Suprapubic skin (tissue), 4 donors: ENCODE data around the gene RXFP2. TPM values are rescaled to one million over a fixed set of nuclear protein-coding genes. Genes with fewer than 3 reads are reported as not detected.

Experiments
- DNase-seq, 2 donors: peaks; one replicate each; pipeline ENCODE4 v3.0.0-alpha.2; 2019; ENCODE audit warnings: low spot score in 2 of 2
- H3K27ac ChIP-seq: fragments of 200-600 bp; sonication (generic); one replicate; pipeline ENCODE4 v1.5.1; 2019
- H3K27me3 ChIP-seq: fragments of 200-600 bp; sonication (generic); one replicate; pipeline ENCODE4 v1.5.1; 2019
- H3K36me3 ChIP-seq: fragments of 200-600 bp; sonication (generic); one replicate; pipeline ENCODE4 v1.5.1; 2019
- H3K4me1 ChIP-seq: fragments of 200-600 bp; sonication (generic); one replicate; pipeline ENCODE4 v1.5.1; 2019
- H3K4me3 ChIP-seq: fragments of 200-600 bp; sonication (generic); one replicate; pipeline ENCODE4 v1.5.1; 2019; ENCODE audit warnings: mild to moderate bottlenecking
- H3K9me3 ChIP-seq: fragments of 200-600 bp; sonication (generic); one replicate; pipeline ENCODE4 v1.5.1; 2019
- EP300 ChIP-seq: sonication (generic); formaldehyde crosslinking; IDR thresholded peaks from one replicate; pipeline ENCODE4 v1.6.1; 2017; ENCODE audit warnings: antibody characterized with exemption
- POLR2A ChIP-seq, 2 donors: fragments of 450-650 bp; IDR thresholded peaks; one replicate each; pipeline ENCODE4 v1.6.1; 2017; ENCODE audit warnings: antibody characterized with exemption in 2 of 2, mild to moderate bottlenecking in 2 of 2, moderate library complexity in 2 of 2
- POLR2AphosphoS5 ChIP-seq, 3 donors: sonication (generic); formaldehyde crosslinking; IDR thresholded peaks; one replicate each; pipeline ENCODE4 v1.6.1; 2017; ENCODE audit warnings: antibody characterized with exemption in 3 of 3
- WGBS: methylation state at CpG from one replicate; pipeline ENCODE4 v1.1.5; 2018; 5-methylcytosine and 5-hydroxymethylcytosine counted together
- total RNA-seq, 4 donors: library from RNA; depleted of rRNA; stranded (reverse); fragments of >200 nt; gene quantifications; one replicate each; pipeline ENCODE4 v1.1.0, GENCODE V29; 2016
- TF ChIP-seq, protein P1 (sequence below), 2 donors: fragments of 200-600 bp in 1 of 2; fragments of 450-650 bp in 1 of 2; sonication (generic) in 1 of 2; IDR thresholded peaks; one replicate each; pipeline ENCODE4 v1.5.1; 2016 to 2019; ENCODE audit warnings: antibody characterized with exemption in 2 of 2, mild to moderate bottlenecking in 1 of 2, moderate library complexity in 1 of 2

Gene RXFP2
- total RNA-seq, 4 donors from 2014 or later = 0.25 TPM; not detected in 3

DNA sequence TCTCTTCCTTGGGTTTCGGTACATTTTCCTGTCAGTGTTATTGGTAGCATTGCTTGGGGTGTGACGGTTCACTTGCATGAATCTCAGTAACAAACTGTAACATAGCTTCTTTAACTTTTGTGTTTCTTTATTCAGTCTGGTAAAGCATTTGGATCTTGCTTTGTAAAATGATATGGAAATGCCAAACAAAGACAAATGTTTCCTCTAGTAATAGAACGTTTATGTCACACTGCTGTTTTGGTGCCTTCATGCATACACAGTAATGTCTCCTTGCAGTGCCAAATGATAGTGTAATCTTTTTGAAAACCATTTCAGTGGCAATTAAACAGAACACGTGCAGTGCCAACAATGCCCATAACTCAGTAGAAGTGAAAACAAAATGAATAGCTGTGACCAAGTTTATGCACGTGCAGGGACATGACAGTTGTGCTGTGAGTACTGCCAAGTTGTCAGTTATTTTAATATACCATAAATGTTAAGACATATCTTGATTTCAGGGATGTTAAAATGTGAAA is 110.8 kb downstream of the RXFP2 start:
- WGBS = 34% methylated on average over 5 of the region's 5 CpGs
- Histone ChIP-seq H3K9me3 (no peaks in the 10 kb centered on the region), H3K27ac (no peak overlapping the region), H3K36me3 (no peaks in the 10 kb centered on the region), H3K4me1 (peaks cover 17% of the 10 kb centered on the region), H3K4me3 (no peak overlapping the region), H3K27me3 (no peaks in the 10 kb centered on the region)
- no peak for DNase-seq
- no peak for TF ChIP-seq POLR2A (IDR thresholded peaks at IDR 0.05)
- no peak for TF ChIP-seq EP300
- no peak for TF ChIP-seq POLR2AphosphoS5 (IDR thresholded peaks at IDR 0.05)
- TF ChIP-seq, protein P1, sequence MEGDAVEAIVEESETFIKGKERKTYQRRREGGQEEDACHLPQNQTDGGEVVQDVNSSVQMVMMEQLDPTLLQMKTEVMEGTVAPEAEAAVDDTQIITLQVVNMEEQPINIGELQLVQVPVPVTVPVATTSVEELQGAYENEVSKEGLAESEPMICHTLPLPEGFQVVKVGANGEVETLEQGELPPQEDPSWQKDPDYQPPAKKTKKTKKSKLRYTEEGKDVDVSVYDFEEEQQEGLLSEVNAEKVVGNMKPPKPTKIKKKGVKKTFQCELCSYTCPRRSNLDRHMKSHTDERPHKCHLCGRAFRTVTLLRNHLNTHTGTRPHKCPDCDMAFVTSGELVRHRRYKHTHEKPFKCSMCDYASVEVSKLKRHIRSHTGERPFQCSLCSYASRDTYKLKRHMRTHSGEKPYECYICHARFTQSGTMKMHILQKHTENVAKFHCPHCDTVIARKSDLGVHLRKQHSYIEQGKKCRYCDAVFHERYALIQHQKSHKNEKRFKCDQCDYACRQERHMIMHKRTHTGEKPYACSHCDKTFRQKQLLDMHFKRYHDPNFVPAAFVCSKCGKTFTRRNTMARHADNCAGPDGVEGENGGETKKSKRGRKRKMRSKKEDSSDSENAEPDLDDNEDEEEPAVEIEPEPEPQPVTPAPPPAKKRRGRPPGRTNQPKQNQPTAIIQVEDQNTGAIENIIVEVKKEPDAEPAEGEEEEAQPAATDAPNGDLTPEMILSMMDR (IDR thresholded peaks at IDR 0.05) = no peak

DNA sequence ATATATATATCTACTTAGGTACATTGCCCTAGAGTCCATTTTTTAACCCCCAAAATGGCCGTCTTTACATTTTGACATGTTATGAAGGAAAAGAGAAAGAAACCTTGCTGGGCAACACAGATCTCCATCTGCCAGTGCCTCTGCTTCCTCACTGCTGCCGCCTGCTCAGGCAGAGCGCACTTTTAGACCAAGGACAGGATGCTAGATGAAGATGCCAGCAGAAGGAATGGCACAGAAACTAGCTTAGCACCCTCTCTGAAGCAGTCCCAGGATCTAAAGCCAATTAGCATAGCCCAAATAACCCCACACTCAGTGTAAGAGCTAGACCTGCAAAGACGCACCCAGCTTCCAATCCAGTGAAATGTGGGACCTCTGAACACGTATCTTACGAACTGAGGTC is 111.9 kb downstream of the RXFP2 start:
- Histone ChIP-seq H3K27ac (no peak overlapping the region), H3K4me1 (peaks cover 11% of the 10 kb centered on the region), H3K27me3 (no peaks in the 10 kb centered on the region), H3K4me3 (no peak overlapping the region), H3K36me3 (no peaks in the 10 kb centered on the region), H3K9me3 (no peaks in the 10 kb centered on the region)
- TF ChIP-seq POLR2AphosphoS5 (IDR thresholded peaks at IDR 0.05) (no peak), POLR2A (IDR thresholded peaks at IDR 0.05) (no peak), EP300 (no peak)
- TF ChIP-seq, protein P1 (IDR thresholded peaks at IDR 0.05) = no peak
- WGBS = 95% methylated on average over 6 of the region's 6 CpGs
- DNase-seq = no peak
